SK-N-SH (cell line): ENCODE results near the gene CIAO2A. TPM values are rescaled to one million over a fixed set of nuclear protein-coding genes. Genes with fewer than 3 reads are reported as not detected.
"Not testable (repeated sequence)": the region's sequence is repeated elsewhere in the genome, so short reads cannot be mapped to it uniquely, and the experiment has no call there.

Experiments used
- CTCF ChIA-PET: fragments of 300-600, 350-600 bp; formaldehyde crosslinking; extraction: SDS; loops from one replicate; lab custom pipeline; 2021; lab: Yijun Ruan, JAX
- POLR2A ChIA-PET: fragments of 350-600 bp; sonication (Branson Sonifier 250); formaldehyde crosslinking; extraction: SDS; loops from one replicate; lab custom pipeline; 2020; ENCODE audit warnings: antibody characterized with exemption, inconsistent platforms; lab: Yijun Ruan, JAX
- DNase-seq: peaks from one replicate; pipeline ENCODE4 v3.0.0; 2012
- H2AFZ ChIP-seq: fragments of 200-600 bp; sonication (generic); 2 replicates; pipeline ENCODE4 v1.8.1; 2016; ENCODE audit warnings: antibody characterized with exemption, mild to moderate bottlenecking, low read depth
- H3F3A ChIP-seq: fragments of 200-600 bp; sonication (generic); replicated peaks from 2 replicates; pipeline ENCODE3; 2016; ENCODE audit warnings: antibody characterized with exemption, mild to moderate bottlenecking; ENCODE audit not compliant: insufficient read depth
- H3K27ac ChIP-seq, 2 experiments: fragments of 200-500 bp in 1 of 2; fragments of 200-600 bp in 1 of 2; sonication (Bioruptor generic) in 1 of 2; sonication (generic), shearing (Covaris generic) in 1 of 2; 2 replicates each; pipeline versions ENCODE4 v1.5.1 to v1.6.1; 2014 to 2016; ENCODE audit warnings: low read depth in 2 of 2, inconsistent platforms in 1 of 2, low read length in 1 of 2, mild to moderate bottlenecking in 1 of 2, mixed read lengths in 1 of 2
- H3K27me3 ChIP-seq: fragments of 200-600 bp; sonication (generic), shearing (Covaris generic); 2 replicates; pipeline ENCODE4 v1.6.1; 2016; ENCODE audit warnings: mixed run types; ENCODE audit not compliant: insufficient read depth
- H3K36me3 ChIP-seq, 2 experiments: fragments of 200-500 bp in 1 of 2; fragments of 200-600 bp in 1 of 2; sonication (Bioruptor generic) in 1 of 2; sonication (generic) in 1 of 2; replicated peaks in 1 of 2; 2 replicates each; pipeline versions ENCODE3 to v1.5.1; 2014 to 2016; ENCODE audit warnings: low read length in 1 of 2, mild to moderate bottlenecking in 1 of 2; ENCODE audit not compliant: insufficient read depth in 2 of 2, control insufficient read depth in 1 of 2
- H3K4me1 ChIP-seq, 2 experiments: fragments of 200-500 bp in 1 of 2; fragments of 200-600 bp in 1 of 2; sonication (Bioruptor generic) in 1 of 2; sonication (generic), shearing (Covaris generic) in 1 of 2; 2 replicates each; pipeline versions ENCODE4 v1.5.1 to v1.6.1; 2014 to 2016; ENCODE audit warnings: low read depth in 1 of 2, low read length in 1 of 2, mixed run types in 1 of 2; ENCODE audit not compliant: insufficient read depth in 2 of 2, control insufficient read depth in 1 of 2
- H3K4me2 ChIP-seq: fragments of 200-600 bp; sonication (generic), shearing (Covaris generic); 2 replicates; pipeline ENCODE4 v1.6.1; 2017; ENCODE audit warnings: mixed run types
- H3K4me3 ChIP-seq, 2 experiments: fragments of 200-500 bp in 1 of 2; fragments of 200-600 bp in 1 of 2; sonication (Bioruptor generic) in 1 of 2; sonication (generic), shearing (Covaris generic) in 1 of 2; 2 replicates each; pipeline versions ENCODE4 v1.5.1 to v1.8.1; 2014 to 2016; ENCODE audit warnings: low read depth in 2 of 2, inconsistent platforms in 1 of 2, low read length in 1 of 2, mild to moderate bottlenecking in 1 of 2, mixed read lengths in 1 of 2, moderate library complexity in 1 of 2
- H3K79me2 ChIP-seq: fragments of 200-600 bp; sonication (generic); 2 replicates; pipeline ENCODE4 v1.8.1; 2017; ENCODE audit warnings: mild to moderate bottlenecking; ENCODE audit not compliant: insufficient read depth
- H3K9ac ChIP-seq: fragments of 200-600 bp; sonication (generic); 2 replicates; pipeline ENCODE4 v1.6.1; 2017; ENCODE audit warnings: mixed run types
- H3K9me2 ChIP-seq: fragments of 200-600 bp; sonication (generic); 2 replicates; pipeline ENCODE4 v1.6.1; 2017; ENCODE audit warnings: mixed run types
- H3K9me3 ChIP-seq: fragments of 200-600 bp; sonication (generic); 2 replicates; pipeline ENCODE4 v1.6.1; 2017; ENCODE audit warnings: mixed run types, mild to moderate bottlenecking, moderate library complexity
- H4K20me1 ChIP-seq: fragments of 200-600 bp; sonication (generic); 2 replicates; pipeline ENCODE4 v1.6.1; 2017; ENCODE audit warnings: mild to moderate bottlenecking, mixed run types; ENCODE audit not compliant: insufficient read depth
- CHD2 ChIP-seq: fragments of 150-350 bp; IDR thresholded peaks from 2 replicates; pipeline ENCODE4 v1.6.1; 2018; ENCODE audit warnings: low read length; ENCODE audit not compliant: partially characterized antibody
- EP300 ChIP-seq, 2 experiments: IDR thresholded peaks; 2 replicates each; pipeline versions ENCODE4 v1.4.0 to v1.6.1; 2012; ENCODE audit warnings: borderline replicate concordance in 1 of 2, low read depth in 1 of 2, low read length in 1 of 2
- FOSL2 ChIP-seq: IDR thresholded peaks from 2 replicates; pipeline ENCODE4 v1.4.0; 2012; ENCODE audit warnings: low read depth, mild to moderate bottlenecking, moderate library complexity, borderline replicate concordance
- FOXM1 ChIP-seq: IDR thresholded peaks from 2 replicates; pipeline ENCODE4 v1.4.0; 2012; ENCODE audit warnings: low read depth, mild to moderate bottlenecking
- GABPA ChIP-seq: IDR thresholded peaks from 2 replicates; pipeline ENCODE4 v1.4.0; 2012; ENCODE audit warnings: low read depth, mild to moderate bottlenecking
- GATA2 ChIP-seq: sonication (generic); formaldehyde crosslinking; IDR thresholded peaks from 2 replicates; pipeline ENCODE4 v1.5.0; 2020; ENCODE audit warnings: mild to moderate bottlenecking, missing genetic modification reagents
- RCOR1 ChIP-seq: fragments of 150-350 bp; IDR thresholded peaks from 2 replicates; pipeline ENCODE4 v1.6.1; 2017; ENCODE audit warnings: antibody characterized with exemption, low read length
- RFX5 ChIP-seq: IDR thresholded peaks from 2 replicates; pipeline ENCODE4 v1.6.1; 2012; ENCODE audit warnings: mild to moderate bottlenecking, improper control_type of control experiment, low read length
- RXRA ChIP-seq: IDR thresholded peaks from 2 replicates; pipeline ENCODE4 v1.4.0; 2012; ENCODE audit warnings: low read depth, mild to moderate bottlenecking, borderline replicate concordance
- SIN3A ChIP-seq: IDR thresholded peaks from 2 replicates; pipeline ENCODE4 v1.6.1; 2012; ENCODE audit warnings: low read depth, mild to moderate bottlenecking, low read length, moderate library complexity, borderline replicate concordance
- SMC3 ChIP-seq: IDR thresholded peaks from 2 replicates; pipeline ENCODE4 v1.6.1; 2012; ENCODE audit warnings: low read depth, low read length, improper control_type of control experiment
- TEAD4 ChIP-seq: IDR thresholded peaks from 2 replicates; pipeline ENCODE4 v1.4.0; 2012; ENCODE audit warnings: mild to moderate bottlenecking, borderline replicate concordance; ENCODE audit not compliant: insufficient read depth
- WGBS: methylation state at CpG from one replicate; pipeline ENCODE4 v1.1.6; 2017; ENCODE audit warnings: low lambda C conversion rate; 5-methylcytosine and 5-hydroxymethylcytosine counted together
- polyA plus RNA-seq, 3 experiments: library from polyadenylated mRNA; depleted of rRNA; stranded (reverse); fragments of >200 nt; gene quantifications; 2 replicates each; pipeline ENCODE4 v1.2.3, GENCODE V29; 2012
- TF ChIP-seq, protein P1 (sequence below): IDR thresholded peaks from 2 replicates; pipeline ENCODE4; 2012
- TF ChIP-seq, protein P2 (sequence below): fragments of 150-350 bp; IDR thresholded peaks from 2 replicates; pipeline ENCODE4 v1.6.1; 2017; ENCODE audit warnings: antibody characterized with exemption, low read length, low read depth, borderline replicate concordance
- TF ChIP-seq, protein P3 (sequence below): IDR thresholded peaks from 2 replicates; pipeline ENCODE4 v1.4.0; 2012; ENCODE audit warnings: low read depth, borderline replicate concordance
- TF ChIP-seq, protein P4 (sequence below): fragments of 150-350 bp; IDR thresholded peaks from 2 replicates; pipeline ENCODE4 v1.6.1; 2016; ENCODE audit warnings: mild to moderate bottlenecking, low read depth, low read length

CIAO2A gene
- polyA plus RNA-seq, 1 of the 3 experiments (the other 2 are of a cell fraction): 65.3 TPM

DNA sequence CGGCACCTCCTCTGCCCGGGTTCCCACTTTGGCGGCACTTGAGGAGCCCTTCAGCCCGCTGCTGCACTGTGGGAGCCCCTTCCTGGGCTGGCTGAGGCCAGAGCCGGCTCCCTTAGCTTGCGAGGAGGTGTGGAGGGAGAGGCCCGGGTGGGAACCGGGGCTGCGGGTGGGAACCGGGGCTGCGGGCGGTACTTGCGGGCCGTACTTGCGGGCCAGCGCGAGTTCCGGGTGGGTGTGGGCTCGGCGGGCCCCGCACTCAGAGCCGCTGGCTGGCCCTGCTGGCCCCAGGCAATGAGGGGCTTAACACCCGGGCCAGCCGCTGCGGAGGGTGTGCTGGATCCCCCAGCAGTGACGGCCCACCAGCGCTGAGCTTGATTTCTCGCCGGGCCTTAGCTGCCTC, 32.9 kb downstream of the CIAO2A start:
- H3K27me3 ChIP-seq: no peaks in the 10 kb centered on the region
- H3K36me3 ChIP-seq: no peaks in the 10 kb centered on the region
- TF ChIP-seq, protein P1, sequence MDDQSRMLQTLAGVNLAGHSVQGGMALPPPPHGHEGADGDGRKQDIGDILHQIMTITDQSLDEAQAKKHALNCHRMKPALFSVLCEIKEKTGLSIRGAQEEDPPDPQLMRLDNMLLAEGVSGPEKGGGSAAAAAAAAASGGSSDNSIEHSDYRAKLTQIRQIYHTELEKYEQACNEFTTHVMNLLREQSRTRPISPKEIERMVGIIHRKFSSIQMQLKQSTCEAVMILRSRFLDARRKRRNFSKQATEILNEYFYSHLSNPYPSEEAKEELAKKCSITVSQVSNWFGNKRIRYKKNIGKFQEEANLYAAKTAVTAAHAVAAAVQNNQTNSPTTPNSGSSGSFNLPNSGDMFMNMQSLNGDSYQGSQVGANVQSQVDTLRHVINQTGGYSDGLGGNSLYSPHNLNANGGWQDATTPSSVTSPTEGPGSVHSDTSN: no peak
- TF ChIP-seq SMC3: no peak
- no peak for TF ChIP-seq TEAD4
- no peak for TF ChIP-seq SIN3A
- TF ChIP-seq FOSL2: no peak
- no peak for TF ChIP-seq CHD2
- no peak for TF ChIP-seq RXRA
- TF ChIP-seq EP300 (IDR thresholded peaks at IDR 0.05; ENCODE audit: borderline replicate concordance in 1 of 2, low read depth in 1 of 2, low read length in 1 of 2): no peak
- no peak for TF ChIP-seq FOXM1
- TF ChIP-seq RFX5: no peak
- TF ChIP-seq GATA2: no peak
- TF ChIP-seq GABPA: no peak
- H3K79me2 ChIP-seq: no peaks in the 10 kb centered on the region
- H3K9ac ChIP-seq: no peak overlapping the region
- H4K20me1 ChIP-seq: no peaks in the 10 kb centered on the region
- H3K9me2 ChIP-seq: no peaks in the 10 kb centered on the region
- H3K4me1 ChIP-seq: no peaks in the 10 kb centered on the region
- H3K4me3 ChIP-seq: no peak overlapping the region
- ChIA-PET CTCF (interaction anchor here (2.9 kb wide), 1 partner anchor 115 kb away, joined by 8 read pairs; no protein-coding TSS in a partner anchor), POLR2A (no interaction called here)
- no peak overlapping the region for H3K4me2 ChIP-seq
- H3F3A ChIP-seq: no peaks in the 10 kb centered on the region
- H3K9me3 ChIP-seq: no peaks in the 10 kb centered on the region; the same call in 1 of the 2 replicates
- H3K27ac ChIP-seq: no peak overlapping the region
- no peak overlapping the region for H2AFZ ChIP-seq
- DNase-seq: no peak
- 72% methylated on average over 4 of the region's 29 CpGs for WGBS

DNA sequence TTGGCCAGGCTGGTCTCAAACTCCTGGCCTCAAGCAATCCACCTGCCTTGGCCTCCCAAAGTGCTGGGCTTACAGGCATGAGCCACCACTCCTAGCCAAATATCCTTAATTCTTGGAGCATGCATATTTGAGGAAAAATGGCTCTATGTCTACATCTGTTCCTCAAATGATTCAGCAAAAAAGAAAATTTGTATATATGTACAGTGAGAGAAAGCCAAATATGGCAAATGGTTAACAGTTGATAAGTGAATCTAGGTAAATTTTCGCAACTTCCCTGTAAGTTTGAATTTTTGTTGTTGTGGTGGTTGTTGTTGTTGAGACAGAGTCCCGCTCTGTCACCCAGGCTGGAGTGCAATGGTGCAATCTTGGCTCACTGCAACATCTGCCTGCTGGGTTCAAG, 34.5 kb downstream of the CIAO2A start:
- H3K27me3 ChIP-seq, H3K27ac ChIP-seq, H3K9me3 ChIP-seq, H4K20me1 ChIP-seq, H3K9me2 ChIP-seq, H3K9ac ChIP-seq, H2AFZ ChIP-seq, CTCF ChIA-PET, H3F3A ChIP-seq, H3K79me2 ChIP-seq, H3K36me3 ChIP-seq, DNase-seq, POLR2A ChIA-PET, H3K4me3 ChIP-seq, H3K4me2 ChIP-seq, H3K4me1 ChIP-seq: not testable (repeated sequence)
- WGBS: 92% methylated on average over 2 of the region's 2 CpGs

DNA sequence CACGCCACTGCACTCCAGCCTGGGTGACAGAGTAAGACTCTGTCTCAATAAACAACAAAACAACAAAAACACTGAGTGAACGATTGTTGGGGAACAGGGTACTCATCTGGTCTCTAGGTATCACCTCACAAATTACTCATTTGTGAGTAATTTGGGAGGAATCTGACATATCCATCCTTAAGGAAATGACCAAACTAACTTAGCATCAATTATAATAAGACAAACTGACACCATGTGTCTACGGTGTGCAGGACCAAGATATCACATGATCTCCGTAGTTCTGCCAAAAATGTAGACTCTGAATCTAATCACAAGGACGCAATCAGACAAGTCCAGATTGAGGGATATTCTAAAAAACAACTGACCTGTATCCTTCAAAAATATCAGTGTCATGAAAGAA, 35.4 kb downstream of the CIAO2A start:
- Histone ChIP-seq H4K20me1 (no peaks in the 10 kb centered on the region), H2AFZ (no peak overlapping the region), H3K9ac (no peak overlapping the region), H3F3A (no peaks in the 10 kb centered on the region), H3K4me2 (no peak overlapping the region), H3K27ac (no peak overlapping the region), H3K79me2 (no peaks in the 10 kb centered on the region), H3K36me3 (no peaks in the 10 kb centered on the region), H3K4me1 (no peaks in the 10 kb centered on the region), H3K9me2 (no peaks in the 10 kb centered on the region), H3K9me3 (no peaks in the 10 kb centered on the region; the same call in 1 of the 2 replicates), H3K27me3 (no peaks in the 10 kb centered on the region), H3K4me3 (no peak overlapping the region)
- 62% methylated on average over 5 of the region's 5 CpGs for WGBS
- POLR2A ChIA-PET: no interaction called here
- DNase-seq: no peak
- CTCF ChIA-PET: interaction anchor here (1.0 kb wide), 1 partner anchor 9 kb away, joined by 3 read pairs; no protein-coding TSS in a partner anchor
- TF ChIP-seq TEAD4: no peak
- TF ChIP-seq, protein P2, sequence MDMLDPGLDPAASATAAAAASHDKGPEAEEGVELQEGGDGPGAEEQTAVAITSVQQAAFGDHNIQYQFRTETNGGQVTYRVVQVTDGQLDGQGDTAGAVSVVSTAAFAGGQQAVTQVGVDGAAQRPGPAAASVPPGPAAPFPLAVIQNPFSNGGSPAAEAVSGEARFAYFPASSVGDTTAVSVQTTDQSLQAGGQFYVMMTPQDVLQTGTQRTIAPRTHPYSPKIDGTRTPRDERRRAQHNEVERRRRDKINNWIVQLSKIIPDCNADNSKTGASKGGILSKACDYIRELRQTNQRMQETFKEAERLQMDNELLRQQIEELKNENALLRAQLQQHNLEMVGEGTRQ: no peak
- no peak for TF ChIP-seq RCOR1
- TF ChIP-seq, protein P3, sequence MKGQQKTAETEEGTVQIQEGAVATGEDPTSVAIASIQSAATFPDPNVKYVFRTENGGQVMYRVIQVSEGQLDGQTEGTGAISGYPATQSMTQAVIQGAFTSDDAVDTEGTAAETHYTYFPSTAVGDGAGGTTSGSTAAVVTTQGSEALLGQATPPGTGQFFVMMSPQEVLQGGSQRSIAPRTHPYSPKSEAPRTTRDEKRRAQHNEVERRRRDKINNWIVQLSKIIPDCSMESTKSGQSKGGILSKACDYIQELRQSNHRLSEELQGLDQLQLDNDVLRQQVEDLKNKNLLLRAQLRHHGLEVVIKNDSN: no peak
- no peak for TF ChIP-seq RFX5
- TF ChIP-seq, protein P4, sequence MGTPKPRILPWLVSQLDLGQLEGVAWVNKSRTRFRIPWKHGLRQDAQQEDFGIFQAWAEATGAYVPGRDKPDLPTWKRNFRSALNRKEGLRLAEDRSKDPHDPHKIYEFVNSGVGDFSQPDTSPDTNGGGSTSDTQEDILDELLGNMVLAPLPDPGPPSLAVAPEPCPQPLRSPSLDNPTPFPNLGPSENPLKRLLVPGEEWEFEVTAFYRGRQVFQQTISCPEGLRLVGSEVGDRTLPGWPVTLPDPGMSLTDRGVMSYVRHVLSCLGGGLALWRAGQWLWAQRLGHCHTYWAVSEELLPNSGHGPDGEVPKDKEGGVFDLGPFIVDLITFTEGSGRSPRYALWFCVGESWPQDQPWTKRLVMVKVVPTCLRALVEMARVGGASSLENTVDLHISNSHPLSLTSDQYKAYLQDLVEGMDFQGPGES: no peak
- no peak for TF ChIP-seq CHD2
- TF ChIP-seq FOSL2: no peak
